HUDEP-2 (cell line): ENCODE data around the gene SPPL3.

Experiments used
- DNase-seq, 76 experiments: peaks; one replicate each; lab custom pipeline; 2025; ENCODE audit not compliant: unreplicated experiment in 76 of 76; lab: John Stamatoyannopoulos, UW

Gene SPPL3

GRCh38 chr12:120879102-120879501 is 25.1 kb downstream of the SPPL3 start:
- no peak for DNase-seq

DNA sequence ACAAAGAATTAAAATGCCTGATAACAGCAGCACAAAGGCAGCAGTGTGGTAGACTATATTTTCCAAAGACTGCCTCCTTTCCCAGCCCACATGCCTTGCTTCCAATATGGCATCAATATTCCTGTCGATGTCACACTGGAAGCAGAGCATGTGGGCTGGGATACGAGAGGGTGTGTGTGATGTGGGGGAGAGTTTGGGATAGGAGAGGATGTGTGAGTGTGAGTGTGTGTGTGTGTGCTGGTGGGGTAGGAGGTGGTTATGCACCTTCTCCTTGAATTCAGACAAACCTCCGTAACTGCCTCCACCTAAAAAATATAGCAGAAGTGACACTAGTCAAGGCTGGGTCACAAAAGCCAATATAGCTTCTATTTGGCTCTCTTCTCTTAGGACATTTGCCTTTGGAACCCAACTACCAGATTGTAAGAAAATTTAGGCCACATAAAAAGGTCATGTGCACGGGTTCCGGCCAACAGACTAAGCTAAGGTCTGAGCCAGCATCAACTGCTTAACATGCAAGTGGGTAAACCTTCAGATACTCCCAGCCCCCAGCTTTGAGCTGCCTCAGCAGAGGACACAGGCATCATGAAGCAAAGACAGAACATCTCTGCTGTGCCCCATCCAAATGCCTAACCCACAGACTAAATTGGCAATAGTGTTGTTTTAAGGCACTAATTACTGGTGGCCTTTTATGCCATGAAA is 29.5 kb downstream of the SPPL3 start:
- no peak for DNase-seq

DNA sequence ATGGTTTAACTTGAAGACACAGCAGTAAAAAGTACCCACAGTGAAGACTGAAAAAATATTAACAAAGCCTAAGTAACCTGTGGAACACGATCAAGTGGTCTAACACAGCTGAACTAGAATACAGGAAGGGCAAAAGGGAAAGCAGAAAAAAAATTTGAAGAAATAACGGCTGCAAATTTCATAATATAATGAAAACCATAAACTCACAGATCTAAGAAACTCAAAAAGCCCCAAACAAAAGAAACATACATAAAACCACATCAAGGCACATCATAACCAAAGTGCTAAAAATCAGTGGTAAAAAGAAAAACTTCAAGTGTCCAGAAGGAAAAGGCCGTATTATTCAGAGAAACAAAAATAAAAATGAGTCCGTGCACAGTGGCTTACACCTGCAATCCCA is 30.9 kb downstream of the SPPL3 start:
- no peak for DNase-seq

- DNase-seq: no peak
Measured at GRCh38 chr12:120872487-120872886, 31.7 kb downstream of the SPPL3 start.

- no peak for DNase-seq
Measured at GRCh38 chr12:120870415-120870814, 33.7 kb downstream of the SPPL3 start.

DNA sequence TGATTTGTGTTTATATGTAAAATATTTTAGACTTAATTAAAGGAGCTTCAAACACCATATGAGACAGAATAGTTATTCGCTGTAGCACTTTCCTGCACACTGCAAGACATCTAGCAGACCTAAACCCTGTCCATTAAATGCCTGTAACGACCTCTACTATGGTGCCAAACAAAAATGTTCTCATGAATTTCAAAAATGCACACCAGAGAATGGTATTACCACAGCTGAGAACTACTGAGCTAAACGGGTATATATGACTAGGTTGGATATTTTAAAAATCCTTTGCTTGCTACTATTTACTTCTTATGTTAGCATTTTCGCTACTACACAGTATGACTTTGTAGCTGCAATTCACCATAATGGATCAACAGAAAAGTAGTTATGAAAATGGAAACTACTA is 34.8 kb downstream of the SPPL3 start:
- DNase-seq: no peak

DNA sequence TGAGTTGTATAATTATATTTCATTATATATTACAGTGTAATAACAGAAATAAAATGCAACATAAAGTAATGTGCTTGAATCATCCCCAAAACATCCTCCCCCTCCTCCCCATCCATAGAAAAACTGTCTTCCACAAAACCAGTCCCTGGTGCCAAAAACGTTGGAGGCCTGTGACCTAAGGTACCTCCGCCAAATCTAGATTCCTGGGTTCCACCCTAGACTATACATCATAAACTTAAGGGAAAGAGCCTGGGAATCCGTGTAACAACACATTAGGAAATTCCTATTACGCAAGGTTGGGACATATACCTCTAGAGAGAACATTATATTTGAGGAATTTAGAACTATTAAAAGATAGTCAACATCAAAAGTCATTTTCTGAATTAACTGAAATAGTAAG is 38.0 kb downstream of the SPPL3 start:
- no peak for DNase-seq

- peak in 17 of 76 experiments; percentile 4 to 42 (median 21) for DNase-seq
Measured at GRCh38 chr12:120865098-120865497, 39.1 kb downstream of the SPPL3 start.

DNA sequence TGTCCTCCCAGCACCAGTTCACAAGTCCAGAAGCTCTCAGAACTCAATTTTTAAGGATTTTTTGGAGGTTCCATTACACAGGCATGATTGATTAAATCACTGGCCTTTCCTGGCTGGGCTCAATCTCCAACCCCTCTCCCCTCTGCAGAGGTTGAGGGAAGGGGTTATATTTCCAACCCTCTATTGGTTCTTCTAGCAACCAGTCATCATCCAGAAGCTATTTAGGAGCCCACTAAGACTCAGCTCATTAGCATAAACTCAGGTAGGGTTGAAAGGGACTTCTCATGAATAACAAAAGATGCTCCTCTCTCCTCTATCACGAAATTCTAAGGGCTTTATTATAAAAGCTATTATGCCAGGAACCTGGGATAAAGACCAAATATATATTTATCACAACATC is 41.5 kb downstream of the SPPL3 start:
- no peak for DNase-seq

- DNase-seq: no peak
Measured at GRCh38 chr12:120861074-120861795, 42.9 kb downstream of the SPPL3 start.

- no peak for DNase-seq
Measured at GRCh38 chr12:120858306-120859088, 45.7 kb downstream of the SPPL3 start.

- DNase-seq: peak in 3 of 76 experiments; percentile 11 to 42 (median 13)
Measured at GRCh38 chr12:120856980-120857379, 47.2 kb downstream of the SPPL3 start.

- DNase-seq: no peak
Measured at GRCh38 chr12:120855823-120856588, 48.2 kb downstream of the SPPL3 start.

DNA sequence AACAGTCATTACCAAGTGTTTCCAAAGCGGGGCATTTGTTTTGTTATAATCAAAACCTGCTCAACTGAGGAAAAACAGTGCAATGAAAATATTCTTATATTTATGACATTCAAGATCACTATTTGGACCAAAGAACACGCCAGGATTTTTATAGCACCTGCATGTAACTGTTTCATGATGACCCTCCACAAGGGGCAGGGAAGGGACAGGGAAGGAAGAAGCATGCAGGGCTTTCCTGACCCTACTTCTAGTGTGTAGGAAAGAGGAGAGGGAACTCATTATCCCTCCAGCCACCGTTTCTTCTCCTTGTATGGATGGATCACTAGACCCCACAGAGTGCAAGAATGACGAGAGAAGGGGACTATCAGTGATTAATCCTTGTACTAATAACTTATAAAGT is 49.4 kb downstream of the SPPL3 start:
- DNase-seq: no peak

- DNase-seq: no peak
Measured at GRCh38 chr12:120853188-120853587, 51.0 kb downstream of the SPPL3 start.

- no peak for DNase-seq
Measured at GRCh38 chr12:120851944-120852343, 52.2 kb downstream of the SPPL3 start.

DNA sequence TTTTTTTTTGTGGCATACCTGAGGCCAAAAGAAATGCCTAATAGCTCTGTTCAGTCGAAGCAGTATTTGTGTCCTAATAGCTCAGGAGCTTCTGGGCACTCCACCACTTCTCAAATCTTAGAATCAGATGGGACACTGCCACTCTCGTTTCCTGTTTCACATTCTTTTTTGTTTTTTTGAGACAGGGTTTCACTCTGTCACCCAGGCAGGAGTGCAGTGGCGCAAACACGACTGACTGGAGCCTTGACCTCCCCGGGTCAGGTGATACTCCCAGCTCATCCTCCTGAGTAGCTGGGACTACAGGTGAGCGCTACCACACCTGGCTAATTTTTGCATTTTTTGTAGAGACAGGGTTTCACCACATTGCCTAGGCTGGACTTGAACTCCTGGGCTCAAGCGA is 52.7 kb downstream of the SPPL3 start:
- DNase-seq: no peak

GRCh38 chr12:120849765-120850164 is 54.4 kb downstream of the SPPL3 start:
- DNase-seq: no peak

- DNase-seq: peak in 5 of 76 experiments; percentile 9 to 31 (median 27)
Measured at GRCh38 chr12:120847814-120848213, 56.3 kb downstream of the SPPL3 start.

DNA sequence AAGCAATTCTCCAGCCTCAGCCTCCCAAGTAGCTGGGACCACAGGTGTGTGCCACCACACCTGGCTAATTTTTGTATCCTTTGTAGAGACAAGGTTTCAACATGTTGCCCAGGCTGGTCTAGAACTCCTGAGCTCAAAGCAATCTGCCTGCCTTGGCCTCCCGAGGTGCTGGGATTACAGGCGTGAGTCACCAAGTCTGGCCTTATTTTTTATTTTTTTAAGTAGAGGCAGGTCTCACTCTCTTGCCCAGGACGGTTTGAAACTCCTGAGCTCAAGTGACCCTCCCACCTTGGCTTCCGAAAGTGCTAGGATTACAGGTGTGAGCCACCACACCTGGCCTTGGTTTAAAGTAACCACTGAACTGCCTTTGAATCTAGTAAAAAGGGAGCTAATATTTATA is 56.8 kb downstream of the SPPL3 start:
- no peak for DNase-seq

- DNase-seq: no peak
Measured at GRCh38 chr12:120846721-120847120, 57.4 kb downstream of the SPPL3 start.
